Stimulated activated CD4-positive, alpha-beta T cell treated with anti-CD3 and anti-CD28 coated beads, Interleukin-12 subunit alpha, Interleukin-12 subunit beta, amount 100 ng/mL, for 48 hours (primary cell): ENCODE data around the gene MRPS24.
"Not testable (repeated sequence)": the region's sequence is repeated elsewhere in the genome, so short reads cannot be mapped to it uniquely, and the experiment has no call there.

Experiments
- DNase-seq, 3 donors: peaks; one replicate each; pipeline ENCODE4 v3.0.0-alpha.2; 2020; ENCODE audit warnings: low read depth in 2 of 3, low spot score in 1 of 3

The MRPS24 gene

DNA sequence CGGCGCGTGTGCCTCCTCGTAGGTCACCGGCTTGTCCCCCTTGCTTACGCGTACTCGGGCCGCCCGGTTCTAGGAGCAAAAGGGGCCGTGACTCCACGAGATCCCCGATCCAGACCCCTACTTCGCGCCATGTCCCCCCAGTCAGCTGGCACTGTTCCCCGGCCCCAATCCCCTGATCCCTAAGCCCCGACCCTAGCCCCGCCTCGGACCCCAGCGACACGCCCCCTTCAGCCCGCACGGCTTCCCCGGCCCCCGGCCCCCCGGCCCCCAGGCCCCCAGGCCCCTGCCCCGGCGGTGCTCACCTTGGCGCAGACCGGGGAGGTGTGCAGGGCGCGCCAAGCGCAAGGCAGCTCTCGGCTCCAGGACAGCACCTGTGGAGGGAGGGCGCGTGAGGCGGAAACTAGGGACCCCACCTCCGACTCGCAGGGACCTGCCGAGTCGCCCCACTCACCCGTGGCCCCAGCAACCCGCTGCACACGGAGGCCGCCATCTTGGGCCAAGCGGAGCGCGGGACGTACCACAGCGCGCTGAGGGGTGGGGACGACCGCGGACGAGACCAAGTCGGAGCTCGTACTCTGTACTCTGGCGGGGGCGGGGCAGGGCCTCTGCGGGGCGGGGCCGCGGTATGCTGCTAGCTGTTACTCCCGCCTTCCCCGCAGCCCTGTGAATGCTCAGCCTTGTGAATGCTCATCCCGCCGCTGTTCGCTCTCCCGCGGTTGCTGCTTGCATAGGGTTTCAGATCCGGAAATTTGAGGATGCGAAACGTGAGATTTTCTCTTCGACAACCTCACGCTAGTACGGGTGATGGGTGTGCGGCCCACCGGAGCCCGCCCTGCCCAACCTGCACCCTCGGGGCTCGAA, at the start of gene MRPS24:
MRPS24 (minus strand) TSS at position 512 of the 861 bp plus-strand sequence; CDS start at position 490, 22 bp downstream.
- peak; percentile 89 to 96 (median 94) for DNase-seq

- DNase-seq = no peak
Observed at GRCh38 chr7:43915907-43916306, 46.6 kb upstream of the MRPS24 start.

GRCh38 chr7:43914795-43915194, 45.5 kb upstream of the MRPS24 start:
- no peak for DNase-seq

DNA sequence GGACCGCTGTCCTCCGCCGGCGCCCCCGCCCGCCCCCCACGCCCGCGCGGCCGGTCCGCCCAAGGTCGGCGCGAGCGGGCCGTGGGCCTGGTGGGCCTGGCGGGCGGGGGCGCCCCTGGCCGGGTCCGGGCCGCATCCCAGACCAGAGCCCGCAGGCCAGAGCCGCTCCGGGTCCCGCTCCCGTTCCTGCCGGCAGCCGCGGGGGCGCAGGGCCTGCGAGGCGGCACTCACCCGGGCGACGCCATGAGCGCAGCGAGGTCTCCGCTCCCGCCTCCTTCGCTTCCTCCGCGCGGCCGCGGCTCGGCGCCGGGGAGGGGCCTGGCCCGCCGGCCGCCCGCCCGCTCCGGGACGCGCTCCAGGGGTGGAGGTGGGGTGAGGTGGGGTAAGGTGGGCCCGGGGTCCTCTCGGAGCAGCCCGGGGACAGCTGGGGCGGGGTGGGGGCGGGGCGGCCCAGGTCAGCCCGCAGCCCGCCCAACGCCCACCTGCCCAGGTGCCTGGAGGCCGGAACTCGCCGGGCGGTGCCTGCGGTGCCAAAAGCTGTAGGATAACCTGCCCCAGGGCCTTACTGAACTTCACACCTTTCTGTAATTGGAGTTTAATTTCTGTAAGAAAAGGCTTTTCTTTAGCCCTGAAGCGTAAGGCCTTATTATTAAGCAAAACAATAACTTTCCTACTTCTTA, 37.2 kb upstream of the MRPS24 start, which contains the start of gene URGCP:
URGCP (minus strand) TSS at position 266 of the 680 bp plus-strand sequence; CDS start at position 245, 21 bp downstream.
- peak; percentile 21 to 45 (median 27) for DNase-seq

GRCh38 chr7:43905956-43906330, 36.6 kb upstream of the MRPS24 start:
- DNase-seq = peak in 2 of 3 donors; percentile 14 to 15

GRCh38 chr7:43905209-43905946, 36.1 kb upstream of the MRPS24 start:
- no peak for DNase-seq

DNA sequence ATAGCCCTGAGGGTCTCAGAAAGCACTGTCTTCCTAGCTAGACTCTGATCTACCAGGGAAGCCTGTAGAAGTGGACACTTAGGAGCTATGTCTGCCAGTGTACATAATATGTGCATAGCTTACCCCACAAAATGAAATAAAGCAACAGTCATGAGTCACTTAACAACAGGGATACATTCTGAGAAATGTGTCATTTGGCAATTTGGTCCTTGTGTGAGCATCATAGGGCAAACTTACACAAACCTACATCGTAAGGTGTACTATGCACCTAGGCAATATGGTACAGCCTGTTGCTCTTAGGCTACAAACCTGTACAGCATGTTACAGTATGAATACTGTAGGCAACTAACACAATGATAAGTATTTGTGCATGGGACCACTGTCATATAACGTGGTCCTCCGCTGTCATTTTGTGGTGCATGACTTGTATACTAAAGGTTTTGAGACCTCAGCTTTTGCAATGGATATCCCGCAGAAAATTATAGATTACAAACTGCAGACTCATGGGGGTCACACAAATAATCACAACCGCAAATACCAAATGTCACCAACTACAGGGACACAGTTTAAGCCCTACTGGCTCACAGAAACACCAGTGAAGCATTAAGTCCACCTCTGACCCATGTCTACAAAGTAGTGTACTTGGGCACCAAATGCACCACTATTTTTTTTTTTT, 35.4 kb upstream of the MRPS24 start:
- no peak for DNase-seq

DNA sequence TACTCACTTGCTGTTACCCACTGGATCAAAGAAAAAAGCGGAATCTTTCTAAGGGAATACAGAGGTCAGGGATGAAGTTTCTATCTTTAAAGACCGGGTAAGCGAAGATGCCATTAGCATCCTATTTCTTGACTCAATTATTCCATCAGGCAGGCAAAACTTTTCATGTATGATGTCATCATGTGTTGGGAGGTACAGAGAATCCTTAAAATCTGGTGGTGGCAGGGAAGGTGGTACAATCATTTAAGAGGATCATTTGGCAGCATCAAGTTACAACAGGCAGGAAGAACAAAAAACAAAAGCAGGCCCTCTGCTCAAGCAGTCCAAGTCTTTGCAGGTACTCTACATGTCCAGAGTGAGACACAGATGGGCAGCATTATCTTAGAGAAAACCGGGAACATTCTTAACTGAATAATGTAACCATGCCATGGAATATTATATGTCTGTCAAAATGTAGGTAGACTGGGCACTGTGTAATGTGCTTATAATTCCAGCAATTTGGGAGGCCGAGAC, 33.3 kb upstream of the MRPS24 start:
- DNase-seq = no peak

GRCh38 chr7:43898571-43898970, 29.3 kb upstream of the MRPS24 start:
- not testable (repeated sequence) for DNase-seq

GRCh38 chr7:43895847-43896415, 26.6 kb upstream of the MRPS24 start:
- DNase-seq = no peak

DNA sequence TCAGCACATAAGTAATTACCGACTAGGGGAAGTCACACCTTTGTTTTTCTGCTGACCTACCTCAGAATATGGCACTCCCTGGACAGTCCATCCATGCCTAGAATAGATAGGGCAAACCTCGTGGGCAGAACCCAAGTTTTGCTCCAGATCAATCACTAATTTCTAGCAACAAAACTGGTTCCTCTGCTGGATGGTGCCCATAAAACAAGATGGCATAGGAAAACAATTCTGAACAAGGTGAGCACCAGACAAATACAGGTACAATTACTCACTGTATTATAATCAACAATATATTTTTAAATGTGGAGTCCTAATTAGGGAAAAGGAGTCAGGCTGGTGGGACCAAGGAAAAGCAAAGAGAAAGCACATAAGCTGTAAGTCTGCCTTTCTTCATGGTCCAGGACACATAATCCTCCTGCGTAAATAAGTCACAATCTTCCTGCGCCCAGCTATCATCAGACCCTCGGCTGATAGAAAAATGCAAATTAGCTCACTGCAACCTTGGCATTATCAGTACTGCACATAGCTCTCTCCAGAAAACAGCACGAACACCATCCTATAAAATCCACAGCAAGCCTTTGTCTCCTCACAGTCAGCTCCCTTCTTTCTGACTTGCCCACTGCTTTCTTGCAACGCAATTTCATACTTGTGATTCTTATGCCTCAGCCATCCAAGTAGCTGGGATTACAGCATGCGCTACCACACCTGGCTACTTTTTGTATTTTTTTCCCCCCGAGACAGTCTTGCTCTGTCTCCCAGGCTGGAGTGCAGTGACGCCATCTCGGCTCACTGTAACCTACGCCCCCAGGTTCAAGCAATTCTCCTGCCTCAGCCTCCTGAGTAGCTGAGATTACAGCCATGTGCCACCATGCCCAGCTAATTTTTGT, 22.0 kb upstream of the MRPS24 start:
- DNase-seq = no peak

- no peak for DNase-seq
Observed at GRCh38 chr7:43890468-43890867, 21.2 kb upstream of the MRPS24 start.

- no peak for DNase-seq
Observed at GRCh38 chr7:43888993-43889945, 20.0 kb upstream of the MRPS24 start.

- DNase-seq = no peak
Observed at GRCh38 chr7:43884617-43885016, 15.3 kb upstream of the MRPS24 start.

DNA sequence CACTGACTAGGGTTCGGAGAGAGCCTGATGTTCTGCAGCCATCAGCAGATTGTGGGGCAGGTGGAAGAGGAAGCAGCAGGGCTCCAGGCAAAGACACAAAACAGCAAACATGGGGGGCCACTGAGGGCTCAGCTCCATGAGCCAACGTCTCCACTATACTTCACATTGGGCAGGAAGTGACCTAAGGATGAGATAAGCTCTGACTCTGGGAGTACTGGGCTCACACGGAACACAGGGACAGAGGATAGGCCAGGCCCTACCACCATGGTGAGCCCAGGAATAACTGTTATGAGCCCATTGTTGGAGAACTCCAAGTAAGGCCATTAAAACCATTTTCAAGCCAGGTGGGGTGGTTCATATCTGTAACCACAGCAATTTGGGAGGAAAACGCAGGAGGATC, 14.9 kb upstream of the MRPS24 start:
- DNase-seq = no peak

DNA sequence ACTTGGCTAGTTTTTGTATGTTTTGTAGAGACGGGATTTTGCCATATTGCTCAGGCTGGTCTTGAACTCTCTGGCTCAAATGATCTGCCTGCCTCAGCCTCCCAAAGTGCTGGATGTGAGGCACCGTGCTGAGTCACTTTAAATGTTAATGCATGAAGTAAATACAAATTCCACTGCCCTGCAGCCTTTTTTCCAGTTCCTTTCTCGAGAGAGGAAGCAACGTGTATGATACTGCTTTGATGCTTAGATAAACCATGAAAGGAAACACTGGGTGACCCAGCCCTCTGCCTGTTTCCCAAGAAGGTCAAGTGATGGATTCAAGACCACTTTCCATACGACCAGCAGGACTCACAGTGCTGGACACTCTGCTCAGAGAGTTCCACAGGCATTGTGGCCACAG, 11.3 kb upstream of the MRPS24 start:
- DNase-seq = no peak

- DNase-seq = no peak
Observed at GRCh38 chr7:43879477-43879876, 10.2 kb upstream of the MRPS24 start.

DNA sequence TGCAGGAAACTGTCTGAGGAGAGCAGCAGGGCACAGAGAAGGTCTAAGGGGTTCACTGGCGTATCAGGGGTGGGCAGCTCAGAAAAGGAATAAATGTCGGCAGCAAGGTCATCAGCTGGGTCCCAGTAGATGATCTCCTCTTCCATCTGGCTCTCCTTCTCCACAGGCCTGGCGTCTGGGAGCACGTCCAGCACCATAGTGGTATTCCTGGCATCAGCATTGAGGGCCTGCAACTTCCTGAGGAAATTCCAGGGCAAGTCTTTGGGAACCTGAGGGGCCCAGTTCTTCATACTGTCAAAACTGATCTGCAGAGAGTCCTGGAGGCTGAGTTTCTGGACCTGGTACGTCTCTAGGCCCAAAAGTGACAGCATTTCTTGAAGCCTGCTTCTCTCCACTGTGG, 9.6 kb upstream of the MRPS24 start:
- DNase-seq = no peak
